Measurements from ENCODE around the gene RHD. TPM values are rescaled to one million over a fixed set of nuclear protein-coding genes. Genes with fewer than 3 reads are reported as not detected.
A peak's percentile ranks its signal among the peaks of the same experiment; 100 is the strongest.
"Not testable (repeated sequence)": the region's sequence is repeated elsewhere in the genome, so short reads cannot be mapped to it uniquely, and the experiment has no call there.

The RHD gene
- total RNA-seq (2014; rRNA removed; shearing (Covaris generic); ENCODE audit: low replicate concordance) = 0.26 TPM in 1 of 2 replicates, not detected in the other

DNA sequence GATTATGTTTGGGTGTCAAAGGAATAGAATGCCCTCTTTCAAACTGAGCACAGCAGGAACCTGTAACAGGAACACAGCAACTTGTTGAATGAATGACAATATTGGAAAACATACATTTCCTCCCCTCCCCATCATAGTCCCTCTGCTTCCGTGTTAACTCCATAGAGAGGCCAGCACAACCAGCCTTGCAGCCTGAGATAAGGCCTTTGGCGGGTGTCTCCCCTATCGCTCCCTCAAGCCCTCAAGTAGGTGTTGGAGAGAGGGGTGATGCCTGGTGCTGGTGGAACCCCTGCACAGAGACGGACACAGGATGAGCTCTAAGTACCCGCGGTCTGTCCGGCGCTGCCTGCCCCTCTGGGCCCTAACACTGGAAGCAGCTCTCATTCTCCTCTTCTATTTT, at the start of gene RHD:
Gene RHD, plus strand, starts transcription at position 272 of the 400 bp plus-strand sequence. Its CDS starts 39 bp downstream, at position 311.
- not testable (repeated sequence) for H3K4me3 ChIP-seq (ENCODE audit: low read length); DNase-seq; H3K4me2 ChIP-seq (ENCODE audit: low read depth, low read length, poor library complexity, severe bottlenecking); H3K27me3 ChIP-seq (ENCODE audit: low read length); H3K79me2 ChIP-seq (ENCODE audit: low read length); H3K9me3 ChIP-seq (ENCODE audit: low read length); H3K27ac ChIP-seq (ENCODE audit: low read length); H3K9me2 ChIP-seq (replicated peaks; ENCODE audit: insufficient read depth, low read length); H3K9ac ChIP-seq (ENCODE audit: low read length); H4K20me1 ChIP-seq (ENCODE audit: insufficient read depth, low read depth, low read length); H2AFZ ChIP-seq (ENCODE audit: low read length); H3K36me3 ChIP-seq (ENCODE audit: insufficient read depth, low read length); H3K4me1 ChIP-seq (ENCODE audit: low read length)

DNA sequence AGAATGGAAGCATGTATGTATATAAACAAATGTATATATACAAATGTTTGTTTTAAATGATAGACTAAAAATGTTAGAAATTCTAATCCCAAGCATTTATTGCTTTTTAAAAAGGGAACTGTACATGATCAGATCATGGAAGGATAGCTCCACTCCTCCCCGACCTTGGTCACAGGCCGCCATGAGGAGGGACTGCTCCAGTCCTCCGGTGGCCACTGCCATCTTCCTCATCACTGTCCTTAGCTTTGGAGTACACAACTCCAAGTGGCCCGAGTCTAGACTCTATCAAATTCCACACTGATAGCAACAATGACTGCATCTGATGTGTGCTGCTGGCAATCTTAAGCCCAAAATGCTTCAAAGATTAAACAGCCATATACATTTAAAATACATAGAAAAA, 49.7 kb upstream of the RHD start:
- peaks cover 6% of the 10 kb centered on the region; the same call in 1 of the 2 replicates for H3K4me1 ChIP-seq (ENCODE audit: low read length)
- no peak overlapping the region for H3K4me3 ChIP-seq (ENCODE audit: low read length)
- H3K79me2 ChIP-seq (ENCODE audit: low read length) = 0 out of 2 replicates have a peak, but pooled peaks cover 2% of the 10 kb centered on the region
- H4K20me1 ChIP-seq (ENCODE audit: insufficient read depth, low read depth, low read length) = no peaks in the 10 kb centered on the region
- no peak for DNase-seq
- H3K4me2 ChIP-seq (ENCODE audit: low read depth, low read length, poor library complexity, severe bottlenecking) = no peak overlapping the region
- no peaks in the 10 kb centered on the region for H3K27me3 ChIP-seq (ENCODE audit: low read length)
- H2AFZ ChIP-seq (ENCODE audit: low read length) = no peak overlapping the region
- no peaks in the 10 kb centered on the region for H3K9me2 ChIP-seq (replicated peaks; ENCODE audit: insufficient read depth, low read length)
- no peaks in the 10 kb centered on the region for H3K9me3 ChIP-seq (ENCODE audit: low read length)
- H3K27ac ChIP-seq (ENCODE audit: low read length) = no peak overlapping the region
- H3K36me3 ChIP-seq (ENCODE audit: insufficient read depth, low read length) = peaks cover 35% of the 10 kb centered on the region; the same call in 1 of the 2 replicates
- H3K9ac ChIP-seq (ENCODE audit: low read length) = no peak overlapping the region

DNA sequence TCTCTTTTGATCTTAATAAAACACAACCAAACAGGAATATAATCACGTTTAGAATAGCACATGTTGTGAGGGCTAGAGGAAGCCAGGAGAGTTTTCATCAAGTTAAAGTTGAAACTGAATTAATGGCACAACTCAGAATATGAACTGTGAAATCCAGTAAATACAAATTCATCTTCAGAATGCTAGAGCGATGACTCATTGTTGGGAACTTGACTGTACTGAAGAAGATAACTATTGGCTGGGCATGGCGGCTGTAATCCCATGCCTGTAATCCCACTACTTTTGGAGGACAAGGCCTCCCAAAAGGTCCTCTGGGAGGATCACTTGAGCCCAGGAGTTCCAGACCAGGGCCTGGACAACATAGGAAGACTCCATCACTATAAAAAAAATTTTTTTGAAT, 48.8 kb upstream of the RHD start:
- Histone ChIP-seq H3K9me2 (replicated peaks; ENCODE audit: insufficient read depth, low read length) (no peaks in the 10 kb centered on the region), H4K20me1 (ENCODE audit: insufficient read depth, low read depth, low read length) (no peaks in the 10 kb centered on the region), H3K79me2 (ENCODE audit: low read length) (0 out of 2 replicates have a peak, but pooled peaks cover 2% of the 10 kb centered on the region), H3K36me3 (ENCODE audit: insufficient read depth, low read length) (peaks cover 41% of the 10 kb centered on the region; the same call in 1 of the 2 replicates), H3K4me1 (ENCODE audit: low read length) (peaks cover under 1% of the 10 kb centered on the region; the same call in 1 of the 2 replicates), H3K4me3 (ENCODE audit: low read length) (no peak overlapping the region), H3K9ac (ENCODE audit: low read length) (no peak overlapping the region), H2AFZ (ENCODE audit: low read length) (no peak overlapping the region), H3K4me2 (ENCODE audit: low read depth, low read length, poor library complexity, severe bottlenecking) (no peak overlapping the region), H3K27me3 (ENCODE audit: low read length) (no peaks in the 10 kb centered on the region), H3K27ac (ENCODE audit: low read length) (no peak overlapping the region), H3K9me3 (ENCODE audit: low read length) (no peaks in the 10 kb centered on the region)
- no peak for DNase-seq

DNA sequence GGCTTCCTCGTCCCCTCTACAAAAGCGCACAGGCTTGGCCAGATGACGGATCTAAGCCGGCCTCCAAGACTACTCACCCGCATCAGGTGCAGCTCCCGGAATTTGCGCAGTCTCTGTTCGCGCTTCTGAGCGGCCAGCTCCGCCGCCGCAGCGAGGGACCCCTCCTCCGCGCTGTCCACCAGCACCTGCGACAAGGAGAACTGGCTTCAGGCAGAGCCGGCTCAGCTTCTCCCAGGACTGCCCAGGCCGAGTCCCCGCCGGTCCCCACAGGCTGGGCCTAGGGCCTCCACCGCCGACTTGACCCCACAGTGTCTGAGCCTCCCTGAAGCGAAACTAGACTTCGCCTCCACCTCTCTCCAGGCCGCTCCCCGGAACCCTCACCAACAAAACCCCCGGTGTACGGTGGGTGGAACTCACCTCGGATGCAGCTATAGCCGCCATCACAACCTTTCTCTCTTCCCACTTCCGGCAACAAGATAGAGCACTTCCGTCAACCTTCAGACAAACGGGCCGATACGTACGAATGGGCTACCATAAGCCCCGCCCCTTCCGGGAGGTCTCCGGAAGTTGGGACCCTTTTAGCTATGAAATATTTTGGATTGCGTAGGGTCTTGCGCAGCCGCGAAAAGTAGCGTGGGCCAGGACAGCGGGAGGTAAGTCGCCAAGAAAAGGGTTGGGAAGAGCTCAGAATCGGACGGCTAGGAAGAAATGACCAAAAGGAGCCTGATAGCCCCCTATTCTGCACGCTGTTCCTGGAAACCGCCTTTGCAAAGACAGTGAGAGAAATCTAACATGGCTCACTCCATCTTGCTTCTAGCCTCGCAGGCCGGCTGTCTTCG, 40.1 kb upstream of the RHD start, which contains the start of gene SYF2:
Gene SYF2, minus strand, starts transcription at position 476 of the 839 bp plus-strand sequence. Its CDS starts 35 bp downstream, at position 441.
- Histone ChIP-seq H3K9ac (ENCODE audit: low read length) (peak within 1 kb of the TSS; percentile 93), H3K27me3 (ENCODE audit: low read length) (no peaks in the 10 kb centered on the region), H3K4me2 (ENCODE audit: low read depth, low read length, poor library complexity, severe bottlenecking) (peak within 1 kb of the TSS; percentile 71), H3K36me3 (ENCODE audit: insufficient read depth, low read length) (peaks cover 24% of the 10 kb centered on the region; the same call in 1 of the 2 replicates), H3K27ac (ENCODE audit: low read length) (peak within 1 kb of the TSS; percentile 74), H2AFZ (ENCODE audit: low read length) (0 out of 2 replicates have a peak within 1 kb of the TSS, but pooled peaks have one; percentile 15), H3K9me3 (ENCODE audit: low read length) (no peaks in the 10 kb centered on the region), H3K9me2 (replicated peaks; ENCODE audit: insufficient read depth, low read length) (no peaks in the 10 kb centered on the region), H3K79me2 (ENCODE audit: low read length) (peaks cover 45% of the 10 kb centered on the region), H3K4me1 (ENCODE audit: low read length) (peaks cover 50% of the 10 kb centered on the region), H4K20me1 (ENCODE audit: insufficient read depth, low read depth, low read length) (no peaks in the 10 kb centered on the region; the same call in 1 of the 2 replicates), H3K4me3 (ENCODE audit: low read length) (peak within 1 kb of the TSS; percentile 96)
- peak; percentile 98 for DNase-seq

DNA sequence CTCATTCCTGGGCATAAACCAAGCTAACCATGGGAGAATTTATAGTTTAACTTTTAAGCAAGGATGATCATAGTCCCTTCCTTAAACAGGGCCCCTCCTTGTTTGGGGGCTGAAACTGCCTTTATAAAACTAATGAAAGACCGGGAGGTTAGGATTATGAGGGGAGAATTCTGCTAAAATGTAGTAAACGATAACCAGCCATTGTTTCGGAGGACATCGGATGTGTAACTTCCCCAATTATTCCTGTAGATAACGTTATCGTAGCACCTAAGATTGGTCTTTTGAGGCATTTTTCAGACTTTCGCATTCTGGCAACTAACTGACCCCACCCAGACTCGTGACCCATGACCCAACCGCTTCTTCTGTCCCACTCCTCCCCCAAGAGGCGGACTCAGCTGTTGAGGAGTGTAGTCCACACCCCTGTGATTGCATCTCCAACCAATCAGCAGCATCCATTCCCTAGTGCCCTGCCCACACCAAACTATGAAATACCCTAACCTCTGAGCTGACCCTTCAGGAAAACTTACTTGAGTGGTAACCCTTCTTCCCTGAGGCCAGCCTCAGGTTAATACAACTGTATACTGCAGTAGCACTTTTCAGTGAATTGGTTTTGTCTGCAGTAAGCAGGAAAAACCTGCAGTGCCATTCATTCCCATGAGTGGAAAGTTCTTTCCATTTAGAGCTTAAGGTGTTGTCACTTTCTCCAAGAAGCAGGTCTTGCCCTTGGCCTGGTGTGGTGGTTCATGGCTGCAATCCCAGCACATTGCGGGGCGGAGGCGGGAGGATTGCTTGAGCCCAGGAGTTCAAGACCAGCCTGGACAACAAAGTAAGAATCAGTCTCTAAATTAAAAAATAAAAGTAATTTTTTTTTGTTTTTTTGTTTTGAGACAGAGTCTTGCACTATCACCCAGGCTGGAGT, 39.2 kb upstream of the RHD start:
- Histone ChIP-seq H2AFZ (ENCODE audit: low read length) (no peak overlapping the region), H4K20me1 (ENCODE audit: insufficient read depth, low read depth, low read length) (no peaks in the 10 kb centered on the region; the same call in 1 of the 2 replicates)

DNA sequence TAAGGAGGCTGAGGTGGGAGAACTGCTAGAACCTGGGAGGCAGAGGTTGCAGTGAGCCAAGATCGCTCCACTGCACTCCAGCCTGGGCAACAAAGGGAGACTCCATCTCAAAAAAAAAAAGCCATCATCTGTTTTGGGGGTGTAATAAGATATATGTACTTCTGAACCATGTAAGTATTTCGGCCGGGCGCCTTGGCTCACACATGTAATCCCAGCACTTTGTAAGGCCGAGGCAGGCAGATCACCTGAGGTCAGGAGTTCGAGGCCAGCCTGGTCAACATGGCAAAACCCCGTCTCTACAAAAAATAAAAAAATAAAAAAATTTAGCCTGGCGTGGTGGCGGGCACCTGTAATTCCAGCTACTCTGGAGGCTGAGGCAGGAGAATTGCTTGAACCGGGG, 36.9 kb upstream of the RHD start:
- not testable (repeated sequence) for H3K9ac ChIP-seq (ENCODE audit: low read length); H3K36me3 ChIP-seq (ENCODE audit: insufficient read depth, low read length); H3K27me3 ChIP-seq (ENCODE audit: low read length); H4K20me1 ChIP-seq (ENCODE audit: insufficient read depth, low read depth, low read length); H3K4me3 ChIP-seq (ENCODE audit: low read length); DNase-seq; H3K9me3 ChIP-seq (ENCODE audit: low read length); H2AFZ ChIP-seq (ENCODE audit: low read length); H3K9me2 ChIP-seq (replicated peaks; ENCODE audit: insufficient read depth, low read length)
- Histone ChIP-seq H3K79me2 (ENCODE audit: low read length) (peaks cover 38% of the 10 kb centered on the region), H3K4me1 (ENCODE audit: low read length) (peaks cover 78% of the 10 kb centered on the region), H3K4me2 (ENCODE audit: low read depth, low read length, poor library complexity, severe bottlenecking) (peak overlapping the region; percentile 77), H3K27ac (ENCODE audit: low read length) (peak overlapping the region; percentile 97)

More for the DNA sequence above, 39.2 kb upstream of the RHD start:
- peak overlapping the region; percentile 71 for H3K4me2 ChIP-seq (ENCODE audit: low read depth, low read length, poor library complexity, severe bottlenecking)
- H3K27me3 ChIP-seq (ENCODE audit: low read length) = no peaks in the 10 kb centered on the region
- H3K9me3 ChIP-seq (ENCODE audit: low read length) = no peaks in the 10 kb centered on the region
- peak overlapping the region; percentile 74 for H3K27ac ChIP-seq (ENCODE audit: low read length)
- H3K79me2 ChIP-seq (ENCODE audit: low read length) = peaks cover 45% of the 10 kb centered on the region
- no peaks in the 10 kb centered on the region for H3K9me2 ChIP-seq (replicated peaks; ENCODE audit: insufficient read depth, low read length)
- H3K9ac ChIP-seq (ENCODE audit: low read length) = peak overlapping the region; percentile 93
- H3K4me3 ChIP-seq (ENCODE audit: low read length) = peak overlapping the region; percentile 96
- H3K36me3 ChIP-seq (ENCODE audit: insufficient read depth, low read length) = peaks cover 15% of the 10 kb centered on the region; the same call in 1 of the 2 replicates
- peaks cover 59% of the 10 kb centered on the region for H3K4me1 ChIP-seq (ENCODE audit: low read length)
- DNase-seq = peak; percentile 88

DNA sequence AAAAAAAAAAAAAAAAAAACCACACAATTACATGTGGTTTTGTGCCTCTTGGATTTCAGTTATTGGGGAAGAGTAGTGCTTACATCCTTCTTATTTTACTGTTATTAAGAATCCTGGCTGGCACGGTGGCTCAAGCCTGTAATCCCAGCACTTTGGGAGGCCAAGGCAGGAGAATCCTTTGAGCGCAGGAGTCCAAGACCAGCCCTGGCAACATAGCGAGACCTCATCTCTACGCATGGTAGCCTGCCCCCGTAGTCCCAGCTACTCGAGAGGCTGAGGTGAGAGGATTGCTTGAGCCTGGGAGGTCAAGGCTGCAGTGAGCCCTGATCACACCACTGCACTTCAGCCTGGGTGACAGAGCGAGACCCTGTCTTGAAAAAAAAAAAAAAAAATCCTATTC, 36.0 kb upstream of the RHD start:
- H3K4me1 ChIP-seq (ENCODE audit: low read length) = peaks cover 82% of the 10 kb centered on the region
- H3K9ac ChIP-seq (ENCODE audit: low read length) = peak overlapping the region; percentile 59
- peaks cover 32% of the 10 kb centered on the region for H3K79me2 ChIP-seq (ENCODE audit: low read length)
- H3K4me3 ChIP-seq (ENCODE audit: low read length) = peak overlapping the region; percentile 51
- peak overlapping the region; percentile 77 for H3K4me2 ChIP-seq (ENCODE audit: low read depth, low read length, poor library complexity, severe bottlenecking)
- not testable (repeated sequence) for H3K9me3 ChIP-seq (ENCODE audit: low read length); H3K27me3 ChIP-seq (ENCODE audit: low read length); H2AFZ ChIP-seq (ENCODE audit: low read length); H3K36me3 ChIP-seq (ENCODE audit: insufficient read depth, low read length); H4K20me1 ChIP-seq (ENCODE audit: insufficient read depth, low read depth, low read length); H3K9me2 ChIP-seq (replicated peaks; ENCODE audit: insufficient read depth, low read length)
- peak overlapping the region; percentile 97 for H3K27ac ChIP-seq (ENCODE audit: low read length)
- DNase-seq = peak; percentile 61
